Bone marrow (tissue), 2 donors: Measurements from ENCODE around the gene SUCO.
A peak's percentile ranks its signal among the peaks of the same experiment; 100 is the strongest.

Experiments used
- DNase-seq, 2 donors: peaks; one replicate each; lab custom pipeline; 2025; lab: John Stamatoyannopoulos, UW

Gene SUCO

GRCh38 chr1:172515436-172515835 lies 17.5 kb upstream of the SUCO start:
- DNase-seq, result no peak

- no peak for DNase-seq
These were observed 17.0 kb upstream of the SUCO start for GRCh38 chr1:172515927-172516326.

GRCh38 chr1:172517081-172517480 lies 15.9 kb upstream of the SUCO start:
- DNase-seq, result peak in 1 of 2 donors; percentile 16

GRCh38 chr1:172517545-172517944 lies 15.4 kb upstream of the SUCO start:
- DNase-seq, result no peak

- DNase-seq, result no peak
These were observed 3.6 kb upstream of the SUCO start for GRCh38 chr1:172529304-172529703.

GRCh38 chr1:172530000-172530399 lies 3.0 kb upstream of the SUCO start:
- DNase-seq, result peak in 1 of 2 donors; percentile 26

- DNase-seq, result no peak
These were observed 1.4 kb upstream of the SUCO start for GRCh38 chr1:172531412-172532182.

GRCh38 chr1:172532183-172532699 lies 709 bp upstream of the SUCO start:
- DNase-seq, result peak; percentile 86 to 99

GRCh38 chr1:172533513-172534151 lies 682 bp downstream of the SUCO start:
- peak in 1 of 2 donors; percentile 23 for DNase-seq

GRCh38 chr1:172536256-172536655 lies 3.3 kb downstream of the SUCO start:
- DNase-seq, result no peak

- DNase-seq, result no peak
These were observed 4.4 kb downstream of the SUCO start for GRCh38 chr1:172537366-172537765.

- no peak for DNase-seq
These were observed 5.0 kb downstream of the SUCO start for GRCh38 chr1:172537827-172538391.

GRCh38 chr1:172540635-172541034 lies 7.7 kb downstream of the SUCO start:
- DNase-seq, result no peak

- DNase-seq, result no peak
These were observed 11.6 kb downstream of the SUCO start for GRCh38 chr1:172544481-172545104.

GRCh38 chr1:172545396-172546004 lies 12.6 kb downstream of the SUCO start:
- no peak for DNase-seq

- no peak for DNase-seq
These were observed 14.1 kb downstream of the SUCO start for GRCh38 chr1:172547071-172547470.

GRCh38 chr1:172549621-172550280 lies 16.8 kb downstream of the SUCO start:
- DNase-seq, result no peak

- DNase-seq, result no peak
These were observed 18.3 kb downstream of the SUCO start for GRCh38 chr1:172551279-172551678.

- no peak for DNase-seq
These were observed 22.0 kb downstream of the SUCO start for GRCh38 chr1:172554915-172555314.

- no peak for DNase-seq
These were observed 23.5 kb downstream of the SUCO start for GRCh38 chr1:172556461-172556860.

GRCh38 chr1:172557270-172557669 lies 24.3 kb downstream of the SUCO start:
- no peak for DNase-seq
